Measurements from ENCODE around the gene DNAH10. TPM values are rescaled to one million over a fixed set of nuclear protein-coding genes. Genes with fewer than 3 reads are reported as not detected.

The DNAH10 gene
- total RNA-seq, 2 experiments from 2014 or later: 0.11 to 0.19 TPM

DNA sequence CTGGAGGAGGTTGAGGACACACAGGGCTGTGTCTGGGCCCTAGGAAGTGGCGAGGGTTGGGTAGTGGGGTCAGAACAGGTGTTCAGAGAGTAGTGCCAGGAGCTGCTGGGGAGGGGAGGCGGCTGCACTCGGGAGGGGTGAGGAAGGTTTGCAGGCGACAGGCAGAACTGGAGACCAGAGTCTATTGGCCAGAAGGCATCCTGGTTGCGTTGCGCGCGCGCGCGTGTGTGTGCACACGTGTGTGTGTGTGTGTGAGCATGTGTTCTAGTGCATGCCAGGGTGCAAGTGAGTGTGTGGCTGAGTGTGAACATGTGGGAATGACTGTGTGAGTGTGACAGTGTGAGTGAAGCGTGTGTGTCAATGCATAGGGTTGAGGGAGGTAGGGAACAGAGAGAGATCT is 124.2 kb downstream of the DNAH10 start:
- Histone ChIP-seq H3K9me2 (ENCODE audit: insufficient read depth, low read length) (no peaks in the 10 kb centered on the region), H3K4me3 (ENCODE audit: low read depth, low read length, poor library complexity, severe bottlenecking) (no peak overlapping the region), H4K20me1 (ENCODE audit: insufficient read depth, low read length) (no peaks in the 10 kb centered on the region), H3K27ac (ENCODE audit: low read depth, low read length, poor library complexity, severe bottlenecking) (no peak overlapping the region), H3K4me1 (ENCODE audit: insufficient read depth, low read length, poor library complexity, severe bottlenecking) (no peaks in the 10 kb centered on the region), H3K4me2 (ENCODE audit: low read length) (no peak overlapping the region), H3K79me2 (ENCODE audit: insufficient read depth, low read depth, low read length) (no peaks in the 10 kb centered on the region), H2AFZ (ENCODE audit: low read length) (no peak overlapping the region), H3K9me3 (ENCODE audit: low read length) (no peaks in the 10 kb centered on the region), H3K36me3 (ENCODE audit: insufficient read depth, low read length) (no peaks in the 10 kb centered on the region)
- POLR2A ChIA-PET: no interaction called here
- intact Hi-C loops (cut with micrococcal nuclease; ENCODE audit: unreplicated experiment): no loop called here
- CTCF ChIA-PET (ENCODE audit: unreplicated experiment): no interaction called here
- BruUV-seq (replicated peaks): no TSS peak
- TF ChIP-seq CTCF (conservative IDR thresholded peaks at IDR 0.05; ENCODE audit: low read length): no peak
- TF ChIP-seq EZH2phosphoT487 (IDR thresholded peaks at IDR 0.05; ENCODE audit: borderline replicate concordance, low read depth, low read length): no peak
- DNase-seq (ENCODE audit: low spot score): no peak

DNA sequence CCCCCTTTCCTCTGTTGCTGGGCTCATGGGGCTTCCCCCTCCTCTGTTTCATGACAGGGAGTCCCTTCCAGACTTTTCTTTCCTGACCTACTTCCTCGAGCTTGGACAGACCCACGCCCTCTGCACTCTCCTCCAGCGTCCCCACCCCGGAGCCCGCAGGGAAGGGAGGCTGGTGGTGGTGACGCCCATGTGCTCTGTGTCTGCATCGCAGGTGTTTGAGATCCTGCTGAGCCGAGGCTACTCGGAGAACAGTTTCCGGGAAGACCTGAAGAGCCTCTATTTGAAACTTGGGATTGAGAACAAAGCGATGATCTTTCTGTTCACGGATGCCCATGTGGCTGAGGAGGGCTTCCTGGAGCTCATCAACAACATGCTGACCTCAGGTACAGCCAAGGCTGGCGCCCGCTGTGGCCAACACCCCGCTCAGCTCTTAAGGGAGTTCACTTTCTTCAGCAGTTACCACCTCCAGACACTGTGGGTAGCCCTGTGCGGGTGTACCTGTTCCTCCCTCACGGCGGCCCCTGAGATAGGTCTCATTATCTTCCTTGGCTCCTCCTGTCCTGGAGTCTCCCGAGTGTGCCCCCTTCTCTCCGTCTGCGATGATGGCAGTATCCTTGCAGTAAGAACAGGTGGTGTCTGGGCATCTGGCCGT is 125.0 kb downstream of the DNAH10 start:
- Histone ChIP-seq H3K36me3 (ENCODE audit: insufficient read depth, low read length) (no peaks in the 10 kb centered on the region), H3K4me3 (ENCODE audit: low read depth, low read length, poor library complexity, severe bottlenecking) (no peak overlapping the region), H2AFZ (ENCODE audit: low read length) (no peak overlapping the region), H3K4me2 (ENCODE audit: low read length) (no peak overlapping the region), H3K79me2 (ENCODE audit: insufficient read depth, low read depth, low read length) (no peaks in the 10 kb centered on the region), H3K27ac (ENCODE audit: low read depth, low read length, poor library complexity, severe bottlenecking) (no peak overlapping the region), H3K9me3 (ENCODE audit: low read length) (no peaks in the 10 kb centered on the region), H3K4me1 (ENCODE audit: insufficient read depth, low read length, poor library complexity, severe bottlenecking) (no peaks in the 10 kb centered on the region), H3K9me2 (ENCODE audit: insufficient read depth, low read length) (no peaks in the 10 kb centered on the region), H4K20me1 (ENCODE audit: insufficient read depth, low read length) (no peaks in the 10 kb centered on the region)
- DNase-seq (ENCODE audit: low spot score): no peak
- BruUV-seq (replicated peaks): no TSS peak
- CTCF ChIA-PET (ENCODE audit: unreplicated experiment): no interaction called here
- TF ChIP-seq CTCF (conservative IDR thresholded peaks at IDR 0.05; ENCODE audit: low read length): no peak
- TF ChIP-seq EZH2phosphoT487 (IDR thresholded peaks at IDR 0.05; ENCODE audit: borderline replicate concordance, low read depth, low read length): no peak
- intact Hi-C loops (cut with micrococcal nuclease; ENCODE audit: unreplicated experiment): no loop called here
- POLR2A ChIA-PET: interaction anchor here (0.6 kb wide), 1 partner anchor 57 kb away, joined by 3 read pairs; no protein-coding TSS in a partner anchor

GRCh38 chr12:123888989-123889388 is 126.9 kb downstream of the DNAH10 start:
- ChIA-PET CTCF (ENCODE audit: unreplicated experiment) (no interaction called here), POLR2A (no interaction called here)
- H3K9me2 ChIP-seq (ENCODE audit: insufficient read depth, low read length): no peaks in the 10 kb centered on the region
- H4K20me1 ChIP-seq (ENCODE audit: insufficient read depth, low read length): no peaks in the 10 kb centered on the region
- H3K4me2 ChIP-seq (ENCODE audit: low read length): no peak overlapping the region
- no peak overlapping the region for H3K27ac ChIP-seq (ENCODE audit: low read depth, low read length, poor library complexity, severe bottlenecking)
- no peak overlapping the region for H3K4me3 ChIP-seq (ENCODE audit: low read depth, low read length, poor library complexity, severe bottlenecking)
- no peak overlapping the region for H2AFZ ChIP-seq (ENCODE audit: low read length)
- no peaks in the 10 kb centered on the region for H3K36me3 ChIP-seq (ENCODE audit: insufficient read depth, low read length)
- no TSS peak for BruUV-seq (replicated peaks)
- H3K79me2 ChIP-seq (ENCODE audit: insufficient read depth, low read depth, low read length): no peaks in the 10 kb centered on the region
- no peak for DNase-seq (ENCODE audit: low spot score)
- H3K4me1 ChIP-seq (ENCODE audit: insufficient read depth, low read length, poor library complexity, severe bottlenecking): no peaks in the 10 kb centered on the region
- intact Hi-C loops (cut with micrococcal nuclease; ENCODE audit: unreplicated experiment): no loop called here
- no peaks in the 10 kb centered on the region for H3K9me3 ChIP-seq (ENCODE audit: low read length)
- TF ChIP-seq CTCF (conservative IDR thresholded peaks at IDR 0.05; ENCODE audit: low read length) (no peak), EZH2phosphoT487 (IDR thresholded peaks at IDR 0.05; ENCODE audit: borderline replicate concordance, low read depth, low read length) (no peak)
